Stimulated activated CD4-positive, alpha-beta T cell treated with anti-CD3 and anti-CD28 coated beads, Interleukin-4, amount 100 ng/mL, for 4 hours (primary cell): ENCODE measurements around the gene CPSF3.
"Not testable (repeated sequence)": the region's sequence is repeated elsewhere in the genome, so short reads cannot be mapped to it uniquely, and the experiment has no call there.

Source experiments
- DNase-seq, 2 experiments: peaks; one replicate each; pipeline ENCODE4 v3.0.0-alpha.2; 2020

CPSF3 gene

DNA sequence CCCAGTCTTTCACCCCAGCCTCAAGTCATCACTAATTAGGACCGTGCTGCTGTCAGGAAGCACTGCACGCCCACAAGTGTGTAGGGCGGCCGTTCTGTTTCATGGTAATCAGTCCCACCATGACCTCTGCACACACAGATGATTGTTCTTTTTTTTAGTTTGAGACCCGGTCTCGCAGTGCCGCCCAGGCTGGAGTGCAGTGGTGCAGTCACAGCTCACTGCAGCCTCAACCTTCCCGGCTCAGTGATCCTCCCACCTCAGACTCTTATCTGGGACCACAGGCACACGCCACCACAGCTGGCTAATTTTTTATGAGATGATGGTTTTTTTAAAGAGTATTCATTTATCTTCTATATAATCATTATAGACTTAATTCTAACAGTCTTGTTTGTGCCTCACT is 49.1 kb downstream of the CPSF3 start:
- no peak for DNase-seq

DNA sequence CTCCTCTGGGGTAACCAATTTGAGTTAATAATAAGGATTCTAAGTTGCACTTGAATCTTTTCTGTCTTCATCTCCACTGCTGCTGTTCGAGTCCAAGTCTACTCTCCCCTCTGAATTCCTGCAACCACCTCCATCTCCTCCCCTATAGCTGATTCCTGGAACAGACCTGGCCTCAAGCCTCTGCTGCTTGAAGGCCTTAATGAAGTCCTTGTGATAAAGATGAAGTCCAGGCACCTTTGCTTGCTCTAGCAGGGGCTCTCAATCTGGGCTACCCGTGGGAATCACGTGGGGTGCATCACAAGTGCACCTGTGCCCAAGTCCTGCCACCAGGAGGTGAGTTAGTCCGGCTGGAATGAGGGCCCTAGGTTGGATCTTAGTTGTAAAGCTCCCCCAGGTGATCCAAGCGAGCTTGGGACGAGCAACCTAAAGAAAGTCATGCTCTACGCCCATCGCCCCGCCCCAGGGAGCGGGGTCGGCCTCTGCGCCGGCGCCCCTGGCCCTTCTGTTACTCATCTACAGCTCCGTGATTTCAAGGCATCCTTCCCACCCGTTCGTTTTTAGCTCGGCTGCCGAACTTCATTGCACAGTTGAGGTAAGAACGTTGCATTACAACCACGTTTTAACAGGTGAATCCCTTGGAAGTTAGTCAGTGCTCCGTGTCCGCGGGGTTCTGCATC is 50.0 kb downstream of the CPSF3 start:
- no peak for DNase-seq

DNA sequence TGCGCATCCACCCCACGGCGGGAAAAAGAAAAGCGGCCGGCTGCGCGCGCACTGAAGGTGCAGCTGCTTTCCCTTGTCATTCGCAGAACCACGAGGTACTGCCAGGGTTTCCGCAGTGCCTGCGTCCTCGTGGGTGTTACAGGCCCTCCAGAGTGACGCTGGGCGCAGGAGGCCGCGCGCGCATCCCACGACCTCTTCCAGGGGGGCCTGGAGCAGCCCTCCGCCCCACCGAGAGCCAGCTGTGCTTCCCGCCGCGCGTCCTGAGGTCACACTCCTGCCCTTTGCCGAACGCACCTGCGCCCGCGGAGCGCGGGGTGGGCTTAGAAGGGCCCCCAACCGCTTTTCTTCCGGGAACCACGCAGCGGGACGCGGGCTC is 50.5 kb downstream of the CPSF3 start:
- DNase-seq, result peak; percentile 55 to 68

GRCh38 chr2:9474361-9475057 is 51.1 kb downstream of the CPSF3 start, which contains the start of gene IAH1:
IAH1 (plus strand) TSS chr2:9474551; CDS start chr2:9474567, 16 bp downstream.
- peak; percentile 73 to 82 for DNase-seq

GRCh38 chr2:9477914-9478313 is 54.5 kb downstream of the CPSF3 start:
- DNase-seq, result no peak

DNA sequence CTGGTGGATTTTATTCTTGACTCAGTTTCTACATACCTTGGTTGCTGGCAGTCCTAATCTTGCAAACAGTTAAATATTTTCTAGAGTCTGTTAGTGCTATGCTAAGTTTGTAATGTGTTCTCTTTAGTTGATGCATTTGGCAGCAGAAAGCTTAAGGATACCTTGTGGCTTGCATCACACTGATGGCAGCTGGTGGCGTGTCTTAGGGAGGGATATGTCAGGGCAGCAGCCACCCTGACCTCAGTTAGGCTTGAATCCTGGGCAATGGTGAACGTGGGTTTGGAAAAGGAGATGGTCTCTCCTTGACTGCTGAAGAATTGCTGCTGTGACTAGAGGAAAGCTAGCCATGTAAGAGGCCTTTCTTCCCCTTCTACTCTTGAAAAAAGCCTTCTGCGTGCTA is 55.1 kb downstream of the CPSF3 start:
- no peak for DNase-seq

- no peak for DNase-seq
Measured at GRCh38 chr2:9480157-9480556, 56.7 kb downstream of the CPSF3 start.

GRCh38 chr2:9483107-9483506 is 59.7 kb downstream of the CPSF3 start:
- DNase-seq, result no peak

DNA sequence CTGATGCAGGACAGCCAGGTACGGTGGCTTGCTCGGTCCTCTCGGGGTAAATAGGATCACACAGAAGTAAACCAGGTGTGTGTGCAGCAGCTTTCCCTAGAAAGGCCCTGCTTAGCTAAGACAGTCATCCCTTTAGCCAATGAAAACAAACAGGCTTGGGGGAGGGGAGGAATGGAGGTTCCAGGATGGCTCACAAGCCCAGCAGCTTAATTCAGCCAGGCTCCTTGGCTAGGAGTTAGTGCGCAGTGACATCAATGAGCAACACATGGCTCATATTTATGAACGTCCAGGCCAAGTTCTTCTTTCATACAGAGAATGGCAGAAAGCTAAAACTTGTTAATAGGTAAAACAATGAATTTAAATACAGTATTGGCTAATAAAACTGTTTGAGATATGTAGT is 61.1 kb downstream of the CPSF3 start:
- DNase-seq, result no peak

- DNase-seq, result no peak
Measured at GRCh38 chr2:9488583-9489547, 65.4 kb downstream of the CPSF3 start.

DNA sequence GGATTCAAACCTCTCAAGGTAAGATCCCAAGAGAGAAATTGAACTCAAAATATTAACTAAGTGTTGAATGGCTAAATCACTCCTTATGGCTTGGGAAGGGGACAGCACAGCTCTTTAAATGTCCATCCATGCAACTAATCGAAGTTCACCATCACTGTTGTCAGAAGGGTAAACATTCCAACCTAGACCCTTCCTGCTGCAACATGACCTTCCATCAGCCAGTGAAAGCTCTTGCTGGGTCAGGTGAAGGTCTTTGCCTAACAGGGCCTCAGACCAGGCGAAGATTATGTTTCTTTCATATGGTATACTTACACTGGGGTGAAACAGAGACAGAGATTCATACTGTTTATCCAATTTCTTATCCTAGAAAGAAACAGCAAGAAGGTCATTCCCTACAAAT is 67.3 kb downstream of the CPSF3 start:
- no peak for DNase-seq

- DNase-seq, result no peak
Measured at GRCh38 chr2:9492927-9493326, 69.5 kb downstream of the CPSF3 start.

DNA sequence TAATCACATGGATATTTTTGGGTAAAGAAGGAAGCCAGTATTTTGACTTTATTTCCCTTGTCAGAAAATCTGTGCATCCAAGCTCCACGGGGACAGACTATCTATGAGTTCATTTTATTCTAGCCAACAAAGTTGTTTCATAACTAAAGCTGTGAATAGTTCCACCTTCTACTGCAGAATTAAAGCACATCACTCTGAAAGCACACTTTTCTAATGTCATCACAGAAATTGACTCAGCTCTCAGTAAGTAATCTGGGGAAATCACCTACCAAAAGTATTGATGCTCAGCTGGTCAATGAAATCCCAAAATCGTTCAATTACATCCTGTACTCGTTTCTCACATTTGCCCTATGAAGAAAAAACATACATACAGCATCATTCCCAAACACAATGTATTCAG is 70.0 kb downstream of the CPSF3 start:
- no peak for DNase-seq

GRCh38 chr2:9494081-9494480 is 70.6 kb downstream of the CPSF3 start:
- no peak for DNase-seq

- DNase-seq, result peak in 1 of 2 experiments; percentile 18
Measured at GRCh38 chr2:9497017-9497416, 73.6 kb downstream of the CPSF3 start.

GRCh38 chr2:9498210-9498609 is 74.8 kb downstream of the CPSF3 start:
- no peak for DNase-seq

DNA sequence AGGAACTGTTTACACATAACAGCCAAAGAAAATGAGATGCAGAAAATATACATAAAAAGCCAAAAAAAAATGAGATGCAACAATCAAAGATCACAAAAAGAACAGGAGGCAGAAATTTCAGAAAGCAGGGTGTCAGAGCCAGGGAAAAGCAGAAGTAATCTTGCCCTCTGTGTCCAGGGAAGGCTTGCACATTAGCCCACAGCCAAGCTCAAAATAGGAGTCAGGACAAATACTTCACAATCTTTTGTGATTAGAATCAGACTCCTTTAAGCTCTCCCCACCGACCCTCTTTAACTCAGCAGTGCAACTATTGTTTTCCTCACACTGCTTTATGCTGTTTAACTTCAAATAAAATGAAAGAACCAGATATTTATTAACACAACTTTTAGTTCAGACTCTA is 85.5 kb downstream of the CPSF3 start:
- DNase-seq, result no peak

- DNase-seq, result not testable (repeated sequence)
Measured at GRCh38 chr2:9513946-9514345, 90.5 kb downstream of the CPSF3 start.

GRCh38 chr2:9517118-9517782 is 93.8 kb downstream of the CPSF3 start:
- DNase-seq, result no peak

- no peak for DNase-seq
Measured at GRCh38 chr2:9518163-9518562, 94.7 kb downstream of the CPSF3 start.

DNA sequence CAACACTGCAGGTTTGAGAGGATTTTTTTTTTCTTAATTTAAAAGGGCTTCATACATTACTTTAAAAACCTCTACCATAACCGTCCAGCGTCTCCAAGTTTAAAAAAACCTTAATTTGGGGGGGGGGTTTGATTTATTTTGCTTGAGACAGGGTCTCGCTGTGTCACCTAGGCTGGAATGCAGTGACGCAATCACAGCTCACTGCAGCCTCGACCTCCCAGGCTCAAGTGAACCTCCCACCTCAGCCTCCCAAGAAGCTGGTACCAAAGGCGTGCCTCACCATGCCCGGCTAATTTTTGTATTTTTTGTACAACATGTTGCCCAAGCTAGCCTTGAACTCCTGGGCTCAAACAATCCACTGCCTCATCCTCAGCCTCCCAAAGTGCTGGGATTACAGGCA is 95.3 kb downstream of the CPSF3 start:
- no peak for DNase-seq

DNA sequence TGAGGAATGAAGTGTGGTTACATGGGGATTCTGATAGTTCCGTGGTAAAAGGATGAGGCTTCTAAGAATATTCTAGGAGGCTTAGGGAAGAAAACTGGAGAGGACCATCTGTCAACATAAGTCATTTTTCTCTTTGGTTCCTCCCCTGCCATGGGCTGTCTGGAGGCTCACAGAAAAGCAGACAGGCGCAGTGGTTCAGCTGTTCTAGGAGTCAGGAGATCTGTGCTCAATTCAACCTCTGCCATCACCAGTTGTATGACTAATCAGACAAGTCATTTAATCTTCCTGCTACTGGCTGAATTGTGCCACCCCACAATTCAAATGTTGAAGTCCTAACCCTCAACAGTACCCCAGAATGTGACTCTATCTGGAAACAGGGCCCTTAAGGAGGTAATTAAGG is 95.8 kb downstream of the CPSF3 start:
- no peak for DNase-seq
